NOMO-1 treated with DMSO at 0.1 percent for 48 hours (cell line): ENCODE data around the gene SPAG16.

Source experiments
- DNase-seq: peaks from one replicate; lab custom pipeline; 2025; ENCODE audit not compliant: unreplicated experiment; lab: John Stamatoyannopoulos, UW

SPAG16 gene

GRCh38 chr2:214358506-214358905 is 1074.2 kb downstream of the SPAG16 start:
- no peak for DNase-seq

GRCh38 chr2:214361116-214361515 is 1076.9 kb downstream of the SPAG16 start:
- no peak for DNase-seq

- no peak for DNase-seq
These were observed 1081.3 kb downstream of the SPAG16 start for GRCh38 chr2:214365549-214365948.

- DNase-seq, result no peak
These were observed 1082.9 kb downstream of the SPAG16 start for GRCh38 chr2:214367171-214367570.

DNA sequence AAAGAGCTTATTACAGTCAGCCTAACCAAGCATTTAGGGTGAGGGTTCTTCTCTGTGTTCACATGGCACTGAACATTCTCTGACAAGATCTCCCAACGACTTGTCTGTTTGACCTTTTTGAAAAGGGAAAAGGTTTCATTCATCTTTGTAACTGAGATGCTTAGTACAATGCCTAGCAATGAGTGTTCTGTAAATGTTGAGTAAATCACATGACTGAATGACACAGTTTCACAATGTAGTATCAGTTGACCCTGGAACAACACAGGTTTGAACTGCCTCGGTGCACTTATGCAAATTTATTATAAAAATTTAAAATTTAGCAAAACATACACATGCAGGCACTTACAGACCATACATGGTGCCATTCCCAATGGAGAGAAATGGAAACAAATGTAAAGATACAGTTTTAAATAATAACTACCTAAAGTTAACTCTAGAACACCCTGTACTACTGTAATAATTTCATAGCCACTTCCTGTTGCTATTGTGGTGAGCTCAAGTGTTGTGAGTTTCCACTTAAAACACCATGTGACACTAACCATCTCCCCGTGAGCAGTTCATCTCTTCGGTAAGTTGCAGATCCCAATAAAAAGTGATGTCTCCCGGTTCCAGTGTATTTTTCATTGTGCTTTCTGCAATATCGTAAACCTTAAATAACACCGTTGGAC is 1092.5 kb downstream of the SPAG16 start:
- no peak for DNase-seq

DNA sequence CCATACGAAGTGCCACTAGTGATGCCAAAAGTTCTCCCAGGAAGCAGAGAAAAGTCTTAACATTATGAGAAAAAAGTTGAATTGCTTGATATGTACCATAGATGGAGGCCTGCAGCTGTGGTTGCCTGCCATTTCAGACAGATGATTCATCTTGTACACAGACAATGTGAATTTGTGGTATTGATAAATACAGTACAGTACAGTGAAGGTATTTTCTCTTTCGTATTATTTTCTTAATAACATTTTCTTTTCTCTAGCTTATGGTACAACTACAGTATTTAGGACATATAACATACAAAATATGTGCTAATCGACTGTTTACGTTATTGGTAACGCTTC is 1093.0 kb downstream of the SPAG16 start:
- no peak for DNase-seq

DNA sequence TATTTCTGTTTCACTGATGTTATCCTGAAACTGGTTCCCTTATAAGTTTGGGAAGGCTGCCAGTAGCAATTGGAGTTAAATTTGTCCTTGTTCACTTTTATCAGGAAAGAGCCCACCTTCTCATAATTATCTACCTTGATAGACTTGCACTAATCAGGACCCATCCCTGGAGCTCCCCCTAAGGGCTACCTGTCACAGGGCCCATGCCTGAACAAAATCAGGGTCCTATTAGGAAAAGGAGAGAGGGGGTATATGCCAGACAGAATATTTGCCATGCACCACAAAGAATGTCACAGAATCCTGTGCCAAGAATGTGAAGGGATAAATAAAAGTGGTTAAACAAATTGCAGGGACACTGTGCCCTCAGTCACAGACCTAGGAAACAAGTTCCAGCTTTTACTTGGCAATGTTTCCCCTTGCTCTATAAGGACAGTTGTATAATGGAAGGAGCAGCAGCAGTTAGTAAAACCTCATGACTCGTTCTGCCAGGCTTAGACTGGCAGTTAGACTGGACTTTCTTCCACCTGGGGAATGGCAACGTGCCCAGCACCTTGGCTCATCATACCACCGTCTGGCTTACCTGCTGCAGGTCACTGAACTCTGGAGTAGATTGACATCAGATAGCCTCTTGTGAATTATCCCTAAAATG is 1094.3 kb downstream of the SPAG16 start:
- DNase-seq, result no peak

DNA sequence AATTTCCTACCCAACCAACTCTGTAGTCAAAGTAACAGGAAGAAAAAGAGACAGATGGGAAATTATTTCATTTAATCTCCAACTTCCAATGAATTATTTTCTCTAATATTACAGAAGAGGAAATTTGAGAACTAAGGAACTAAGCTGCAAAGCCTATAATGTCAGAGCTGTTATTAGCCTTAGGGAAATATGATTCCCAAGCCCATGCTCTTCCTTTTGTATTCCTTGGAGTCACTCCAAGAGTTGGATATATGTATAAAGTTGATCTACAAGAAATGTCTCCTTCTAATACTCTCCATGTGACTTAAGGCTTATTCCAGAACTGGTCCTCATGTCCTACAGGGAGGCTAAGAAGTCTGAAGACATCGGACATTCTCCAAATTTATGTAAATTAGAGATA is 1095.0 kb downstream of the SPAG16 start:
- DNase-seq, result no peak

DNA sequence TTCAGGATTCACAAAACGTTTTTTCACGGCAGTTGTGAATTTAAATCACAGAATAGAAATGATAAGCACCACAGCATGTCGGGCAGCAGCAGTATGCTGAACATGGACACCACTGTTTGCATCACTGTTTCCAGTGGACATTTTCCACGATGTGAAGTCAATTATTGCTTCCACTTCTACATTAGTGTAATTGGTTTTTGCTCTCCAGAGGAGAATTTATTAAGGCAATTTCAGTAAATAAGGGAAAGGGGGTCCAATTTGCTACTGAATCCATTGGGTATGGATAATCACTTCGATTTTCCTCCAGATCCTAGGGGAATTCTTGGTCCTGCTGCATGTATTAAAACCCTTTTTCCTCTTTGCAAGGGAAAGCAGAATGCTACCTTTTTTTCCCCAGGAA is 1096.4 kb downstream of the SPAG16 start:
- no peak for DNase-seq

- DNase-seq, result no peak
These were observed 1098.0 kb downstream of the SPAG16 start for GRCh38 chr2:214382229-214382628.

GRCh38 chr2:214386720-214387119 is 1102.5 kb downstream of the SPAG16 start:
- no peak for DNase-seq

- DNase-seq, result no peak
These were observed 1105.1 kb downstream of the SPAG16 start for GRCh38 chr2:214389334-214389733.

- no peak for DNase-seq
These were observed 1109.5 kb downstream of the SPAG16 start for GRCh38 chr2:214393796-214394195.

DNA sequence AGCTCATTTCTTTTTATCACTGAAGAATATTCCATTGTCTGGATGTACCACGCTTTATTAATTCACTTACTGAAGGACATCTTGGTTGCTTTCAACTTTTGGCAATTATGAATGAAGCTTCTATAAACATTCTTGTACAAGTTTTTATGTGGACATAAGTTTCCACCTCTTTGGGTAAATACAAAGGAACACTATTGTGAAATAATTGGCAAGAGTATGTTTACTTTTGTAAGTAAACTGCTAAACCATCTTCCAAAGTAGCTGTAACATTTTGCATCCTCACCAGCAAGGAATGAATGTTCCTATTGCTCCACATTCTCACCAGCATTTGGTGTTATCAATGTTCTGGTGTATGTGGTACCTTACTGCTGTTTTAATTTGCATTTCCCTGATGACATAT is 1110.8 kb downstream of the SPAG16 start:
- no peak for DNase-seq

DNA sequence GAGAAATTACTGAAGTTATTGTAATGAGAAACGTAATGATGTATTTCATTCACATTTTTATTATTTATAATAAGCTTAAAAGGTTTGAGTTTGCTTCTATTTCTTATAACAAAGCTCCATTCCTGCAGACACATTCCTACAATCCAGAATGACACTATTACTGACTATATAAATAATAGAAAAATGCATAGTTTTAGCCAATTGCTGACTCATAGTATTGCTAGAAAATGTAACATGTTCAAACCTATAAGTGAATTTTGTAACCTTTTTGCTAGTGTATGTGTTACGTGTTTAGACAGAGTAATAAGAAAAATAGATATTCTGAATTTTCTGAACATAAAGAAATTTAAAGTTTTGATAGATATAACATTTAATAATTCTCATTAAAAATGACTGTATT is 1117.3 kb downstream of the SPAG16 start:
- no peak for DNase-seq

- DNase-seq, result no peak
These were observed 1126.0 kb downstream of the SPAG16 start for GRCh38 chr2:214410128-214410775.

- DNase-seq, result peak; percentile 27
These were observed 1126.8 kb downstream of the SPAG16 start, which contains the start of gene VWC2L for GRCh38 chr2:214410918-214411554. TSS of gene VWC2L (plus strand) at chr2:214411054. CDS start at chr2:214414194, 3,140 bp downstream.

DNA sequence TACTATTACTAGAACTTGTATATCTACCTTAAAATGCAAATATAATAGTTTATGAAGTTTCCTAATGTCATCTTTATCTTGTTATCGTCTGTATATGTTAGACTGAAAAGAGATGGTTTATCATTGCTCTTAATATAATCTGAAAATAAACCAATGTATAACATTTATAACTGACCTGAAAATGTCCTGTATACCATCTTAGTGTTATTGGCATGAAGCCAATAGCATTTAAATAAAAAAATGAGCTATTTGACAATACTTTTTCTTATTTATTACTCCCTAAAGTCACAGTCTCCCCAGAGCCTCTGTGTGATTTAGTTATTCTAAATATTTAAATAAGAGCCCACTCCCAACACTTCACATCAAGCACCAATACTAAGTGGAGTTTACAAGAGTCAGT is 1128.4 kb downstream of the SPAG16 start:
- no peak for DNase-seq

DNA sequence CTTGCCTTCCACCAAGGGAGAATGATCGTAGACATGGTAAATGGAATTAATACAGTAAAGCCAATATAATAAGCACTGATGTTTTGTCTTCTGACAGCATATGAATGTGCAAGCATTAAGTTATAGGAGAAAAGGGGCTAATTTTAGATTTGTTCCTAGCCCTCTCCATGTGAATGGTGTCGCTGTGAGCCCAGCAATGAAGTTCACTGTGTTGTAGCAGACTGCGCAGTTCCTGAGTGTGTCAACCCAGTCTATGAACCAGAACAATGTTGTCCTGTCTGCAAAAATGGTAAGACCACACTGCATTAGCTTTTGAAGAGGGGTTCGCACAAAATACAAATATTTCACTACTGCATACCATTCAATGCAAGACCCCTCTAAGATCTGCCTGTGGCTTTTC is 1152.2 kb downstream of the SPAG16 start:
- DNase-seq, result no peak

DNA sequence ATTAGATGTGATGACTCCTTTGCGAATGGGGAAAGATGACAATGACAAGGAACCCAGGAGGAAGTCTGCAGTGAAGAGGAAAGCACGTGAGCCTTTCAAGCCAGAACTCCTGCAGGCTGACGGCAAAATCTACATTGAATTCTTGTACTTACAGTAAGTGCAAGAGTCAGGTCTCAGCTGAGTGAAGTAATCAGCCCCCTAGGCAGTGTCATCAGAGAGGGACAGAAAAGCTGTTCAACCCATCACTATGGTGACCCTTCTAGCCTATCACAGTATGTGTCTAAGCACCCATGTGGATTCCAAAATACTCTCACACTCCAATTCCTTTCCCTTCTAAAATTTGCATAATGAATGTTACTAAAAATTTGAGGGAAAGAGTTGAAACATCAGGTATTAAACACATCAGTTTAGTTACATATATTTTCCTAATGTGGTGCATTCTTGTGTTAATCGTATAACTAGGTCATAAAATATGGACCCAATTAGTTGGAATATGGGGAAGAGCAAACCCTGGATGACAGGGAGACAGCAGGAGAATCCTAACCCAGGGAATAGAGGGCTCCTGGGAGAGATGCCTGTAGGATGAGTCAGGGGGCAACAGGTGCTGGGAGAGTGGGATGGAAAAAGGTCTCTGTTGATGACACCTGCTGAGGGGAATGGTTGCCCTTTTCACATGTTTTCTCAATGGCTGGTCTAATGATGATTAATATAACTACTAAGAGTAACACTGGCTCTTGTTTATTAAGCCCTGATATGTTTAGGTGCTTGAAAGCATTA is 1166.0 kb downstream of the SPAG16 start:
- no peak for DNase-seq
